ENCODE measurements around the gene TGM5.
"Not testable (repeated sequence)": the region's sequence is repeated elsewhere in the genome, so short reads cannot be mapped to it uniquely, and the experiment has no call there.

Gene TGM5, protein sequence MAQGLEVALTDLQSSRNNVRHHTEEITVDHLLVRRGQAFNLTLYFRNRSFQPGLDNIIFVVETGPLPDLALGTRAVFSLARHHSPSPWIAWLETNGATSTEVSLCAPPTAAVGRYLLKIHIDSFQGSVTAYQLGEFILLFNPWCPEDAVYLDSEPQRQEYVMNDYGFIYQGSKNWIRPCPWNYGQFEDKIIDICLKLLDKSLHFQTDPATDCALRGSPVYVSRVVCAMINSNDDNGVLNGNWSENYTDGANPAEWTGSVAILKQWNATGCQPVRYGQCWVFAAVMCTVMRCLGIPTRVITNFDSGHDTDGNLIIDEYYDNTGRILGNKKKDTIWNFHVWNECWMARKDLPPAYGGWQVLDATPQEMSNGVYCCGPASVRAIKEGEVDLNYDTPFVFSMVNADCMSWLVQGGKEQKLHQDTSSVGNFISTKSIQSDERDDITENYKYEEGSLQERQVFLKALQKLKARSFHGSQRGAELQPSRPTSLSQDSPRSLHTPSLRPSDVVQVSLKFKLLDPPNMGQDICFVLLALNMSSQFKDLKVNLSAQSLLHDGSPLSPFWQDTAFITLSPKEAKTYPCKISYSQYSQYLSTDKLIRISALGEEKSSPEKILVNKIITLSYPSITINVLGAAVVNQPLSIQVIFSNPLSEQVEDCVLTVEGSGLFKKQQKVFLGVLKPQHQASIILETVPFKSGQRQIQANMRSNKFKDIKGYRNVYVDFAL

DNA sequence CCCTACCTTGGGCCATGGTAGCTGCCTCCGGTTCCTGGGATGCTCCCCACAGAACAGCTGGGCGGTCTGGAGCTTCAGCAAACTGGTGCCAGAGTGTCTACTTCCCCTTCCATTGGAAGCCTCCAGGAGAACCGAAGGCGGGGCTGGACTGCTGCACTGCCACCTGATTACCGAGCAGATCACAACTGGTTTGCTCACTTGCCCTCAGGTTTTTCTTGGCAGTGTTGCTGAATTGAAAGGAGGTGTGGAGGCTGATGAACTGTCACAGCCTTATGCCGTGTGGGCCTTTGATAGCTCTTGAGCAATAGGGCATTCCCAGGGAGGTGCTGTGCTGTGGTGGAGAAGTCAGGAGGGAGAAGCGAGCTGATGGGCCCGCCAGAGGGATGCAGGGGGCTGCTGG lies at the start of gene TGM5:
Gene TGM5, minus strand, starts transcription at position 95 of the 400 bp plus-strand sequence. Its CDS starts 79 bp downstream, at position 16.
- peak; percentile 19 for DNase-seq

DNA sequence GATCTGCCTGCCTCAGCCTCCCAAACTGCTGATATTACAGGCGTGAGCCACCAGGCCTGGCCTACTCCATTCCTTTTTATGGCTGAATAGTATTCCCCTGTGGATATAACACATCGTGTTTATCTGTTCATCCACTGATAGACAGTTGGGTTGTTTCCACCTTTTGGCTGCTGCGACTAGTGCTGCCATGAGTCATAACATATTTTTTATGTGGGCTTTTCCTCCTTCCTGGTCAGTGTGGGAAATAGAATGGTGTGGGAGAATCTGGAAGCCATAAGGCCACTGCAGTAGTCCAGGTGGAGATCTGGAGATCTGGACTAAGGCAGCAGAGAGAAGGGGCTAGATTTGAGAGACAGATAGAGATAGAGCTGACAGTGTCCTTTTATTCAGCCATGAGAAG lies 47.4 kb upstream of the TGM5 start:
- no peak for DNase-seq

DNA sequence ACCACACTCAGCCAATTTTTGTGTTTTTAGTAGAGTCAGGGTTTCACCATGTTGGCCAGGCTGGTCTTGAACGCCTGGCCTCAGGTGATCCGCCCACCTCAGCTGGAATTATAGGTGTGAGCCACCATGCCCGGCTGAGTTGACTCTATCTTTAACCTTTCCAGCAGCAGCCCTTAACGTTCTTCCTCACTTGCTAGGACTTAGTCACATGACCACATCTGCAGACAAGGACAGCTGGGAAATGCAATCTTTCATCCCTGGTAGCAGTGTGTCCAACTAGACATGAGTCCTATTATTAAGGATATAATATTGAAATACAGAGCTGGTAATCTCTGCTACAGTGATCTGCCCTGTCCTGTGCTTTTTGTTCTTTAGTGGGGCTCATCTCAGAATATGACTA lies 45.6 kb upstream of the TGM5 start:
- no peak for DNase-seq

DNA sequence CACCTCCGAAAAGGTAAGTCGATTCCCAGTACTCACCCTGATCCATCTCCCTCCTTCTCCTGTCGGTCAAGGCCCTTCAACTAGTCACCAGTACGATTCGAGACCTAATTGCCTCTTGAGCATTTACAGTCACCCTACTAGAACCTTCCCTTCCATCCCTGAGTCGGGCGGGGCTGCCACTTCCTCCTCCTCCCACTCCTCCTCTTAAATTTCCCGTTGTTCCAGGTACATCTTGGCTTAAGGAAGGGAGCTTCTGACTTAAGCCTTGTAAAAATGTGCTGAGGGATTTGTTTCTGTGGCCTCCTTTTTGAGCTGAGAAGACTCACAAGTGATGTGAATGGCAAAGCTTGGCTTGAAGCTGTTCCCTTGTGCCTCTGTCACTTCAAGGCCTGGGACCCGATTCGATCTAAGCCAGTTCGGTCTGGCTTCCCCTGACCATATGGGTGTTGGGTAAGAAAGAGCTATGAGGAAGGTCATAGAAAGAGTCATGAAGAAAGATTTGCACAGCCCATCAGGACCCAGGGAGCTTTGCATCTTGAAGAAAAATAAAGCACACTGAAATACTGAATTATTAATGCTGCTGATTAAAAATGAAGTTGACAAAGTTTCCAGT lies 35.6 kb upstream of the TGM5 start, which contains the start of gene TGM7:
Gene TGM7, minus strand, starts transcription at position 51 of the 613 bp plus-strand sequence.
- DNase-seq: no peak

DNA sequence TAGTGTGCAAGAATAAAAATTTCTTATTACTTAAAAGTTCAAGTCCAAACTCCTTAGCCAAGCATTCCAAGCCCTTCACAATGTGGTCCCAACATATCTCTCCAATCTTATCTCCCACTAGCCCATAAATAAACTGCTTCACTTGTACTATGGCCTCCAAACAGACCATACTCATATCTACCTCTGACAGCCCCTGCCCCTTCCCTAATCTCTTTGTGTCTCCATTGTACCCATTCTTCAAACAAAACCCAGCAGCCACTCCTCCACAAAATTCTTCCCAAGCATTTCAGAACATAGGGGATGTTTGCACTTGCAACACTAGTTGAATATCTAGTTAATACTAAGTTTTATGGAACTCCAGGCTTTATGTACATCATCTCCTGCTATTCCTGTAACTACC lies 33.2 kb upstream of the TGM5 start:
- no peak for DNase-seq

DNA sequence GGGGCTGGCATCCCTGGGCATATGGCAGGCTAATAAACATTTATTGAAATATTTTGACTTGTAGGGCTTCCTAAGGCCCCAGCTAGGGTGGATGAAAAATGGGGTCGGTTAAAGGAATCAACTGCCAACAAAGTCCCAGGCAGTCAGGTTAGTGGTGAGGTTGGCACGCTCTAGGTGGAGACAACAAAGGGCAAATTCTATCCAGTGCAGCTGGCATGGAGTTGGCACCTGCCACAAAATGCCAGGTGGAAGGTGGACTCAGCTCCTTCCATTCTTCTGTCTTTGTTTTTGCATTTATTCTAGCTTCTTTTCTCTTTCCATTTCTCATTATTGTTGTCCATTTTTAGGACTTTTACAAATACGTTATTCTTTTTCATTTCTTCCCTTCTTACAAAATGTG lies 32.7 kb upstream of the TGM5 start:
- DNase-seq: no peak

DNA sequence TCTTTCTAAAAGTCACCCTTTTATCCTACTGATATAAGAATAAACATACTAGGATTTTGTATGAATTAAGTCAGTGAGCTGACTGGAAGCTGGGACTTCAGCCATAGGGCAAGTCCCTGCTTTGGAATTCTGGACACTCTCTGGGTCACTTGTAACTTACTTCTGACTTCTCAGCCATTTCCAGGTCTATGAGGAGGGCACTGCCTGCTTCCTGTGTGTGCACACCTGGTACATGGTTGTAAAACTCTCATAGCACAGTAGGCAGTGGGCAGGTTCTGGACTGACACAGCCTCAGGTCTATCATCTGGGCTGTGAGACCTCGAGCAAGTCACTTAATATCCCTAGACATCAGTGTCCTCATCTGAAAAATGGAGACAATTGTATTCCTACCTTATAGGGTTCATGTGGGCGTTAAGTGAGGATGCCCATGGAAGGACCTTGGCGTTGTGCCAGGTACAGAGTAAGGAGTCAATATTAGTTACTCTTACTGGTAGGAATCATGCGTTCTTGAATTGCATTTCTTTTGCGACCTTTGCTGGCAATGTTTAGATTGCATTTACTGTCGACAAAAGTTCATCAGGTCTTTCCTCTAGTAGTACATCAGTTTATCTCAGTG lies 27.5 kb upstream of the TGM5 start:
- no peak for DNase-seq

DNA sequence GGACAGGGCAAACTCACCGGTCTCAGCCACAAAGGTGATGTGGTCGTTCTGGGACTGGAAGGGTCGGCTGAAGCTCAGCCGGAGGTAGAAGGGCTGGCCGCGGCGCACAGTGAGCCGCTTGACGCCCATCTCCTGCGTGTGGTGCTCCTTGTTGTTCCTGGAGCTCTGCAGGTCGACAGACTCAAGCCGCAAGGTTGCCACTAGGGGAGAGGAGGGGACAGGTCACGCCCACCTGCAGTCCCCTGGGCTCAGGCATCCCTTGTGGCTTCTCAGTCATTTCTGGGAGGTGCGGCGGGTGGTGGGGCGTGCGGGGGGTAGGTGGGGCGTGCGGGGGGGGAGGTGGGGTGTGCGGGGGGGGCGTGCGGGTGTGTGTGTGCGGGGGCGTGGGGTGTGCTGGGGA lies 26.7 kb upstream of the TGM5 start:
- DNase-seq: no peak

DNA sequence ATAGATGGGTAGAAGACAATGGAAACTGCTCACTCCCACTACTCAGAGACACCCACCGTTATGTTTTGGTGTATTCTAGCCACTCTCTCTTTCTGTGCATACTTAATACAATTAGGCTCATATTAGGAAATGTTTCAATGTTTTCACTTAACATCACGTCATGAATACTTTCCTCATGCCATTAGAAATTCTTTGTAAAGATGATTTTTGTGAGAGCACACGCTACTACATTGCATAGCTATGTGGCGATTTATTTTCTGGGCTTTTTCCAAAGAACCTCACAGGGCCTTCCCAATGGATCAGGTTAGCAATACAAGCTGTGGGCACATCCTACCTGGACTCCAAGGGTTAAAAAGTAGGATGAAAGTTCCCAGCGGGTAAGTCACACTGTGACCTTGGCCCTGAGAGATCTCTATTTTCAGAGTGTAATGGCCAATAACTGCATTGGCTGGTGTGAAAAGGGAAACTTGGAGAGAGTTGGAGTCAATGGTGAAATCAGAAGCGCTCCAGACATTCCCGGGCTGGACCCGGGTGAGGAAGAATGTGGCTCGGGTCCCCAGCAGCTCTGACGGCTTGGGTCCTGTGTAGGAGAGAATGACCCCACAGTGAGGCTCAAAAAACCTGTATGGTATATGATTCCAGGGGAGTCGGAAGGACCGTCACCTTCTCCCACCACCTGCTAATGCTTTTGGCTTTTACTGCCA lies 25.8 kb upstream of the TGM5 start:
- no peak for DNase-seq

DNA sequence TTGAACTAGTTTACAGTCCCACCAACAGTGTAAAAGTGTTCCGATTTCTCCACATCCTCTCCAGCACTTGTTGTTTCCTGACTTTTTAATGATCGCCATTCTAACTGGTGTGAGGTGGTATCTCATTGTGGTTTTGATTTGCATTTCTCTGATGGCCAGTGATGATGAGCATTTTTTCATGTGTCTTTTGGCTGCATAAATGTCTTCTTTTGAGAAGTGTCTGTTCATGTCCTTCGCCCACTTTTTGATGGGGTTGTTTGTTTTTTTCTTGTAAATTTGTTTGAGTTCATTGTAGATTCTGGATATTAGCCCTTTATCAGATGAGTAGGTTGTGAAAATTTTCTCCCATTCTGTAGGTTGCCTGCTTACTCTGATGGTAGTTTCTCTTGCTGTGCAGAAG lies 22.9 kb upstream of the TGM5 start:
- DNase-seq: not testable (repeated sequence)

DNA sequence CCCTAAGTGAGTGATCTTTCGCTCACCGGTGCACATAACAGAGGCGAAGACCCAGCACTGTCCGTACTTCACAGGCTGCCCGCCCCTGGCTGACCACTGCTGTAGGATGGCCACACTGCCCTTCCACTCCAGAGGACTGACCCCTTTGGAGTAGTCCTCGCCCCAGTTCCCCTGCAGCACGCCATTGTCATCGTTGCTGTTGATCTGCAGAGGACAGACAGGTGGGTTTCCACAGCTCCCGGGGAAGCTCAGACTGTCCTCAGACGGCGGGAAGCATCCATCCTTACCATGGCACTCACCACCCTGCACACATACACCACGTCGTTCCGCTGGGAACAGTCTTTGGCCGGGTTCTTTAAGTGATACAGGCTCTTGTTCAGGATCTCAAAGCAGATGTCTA lies 20.5 kb upstream of the TGM5 start:
- no peak for DNase-seq

DNA sequence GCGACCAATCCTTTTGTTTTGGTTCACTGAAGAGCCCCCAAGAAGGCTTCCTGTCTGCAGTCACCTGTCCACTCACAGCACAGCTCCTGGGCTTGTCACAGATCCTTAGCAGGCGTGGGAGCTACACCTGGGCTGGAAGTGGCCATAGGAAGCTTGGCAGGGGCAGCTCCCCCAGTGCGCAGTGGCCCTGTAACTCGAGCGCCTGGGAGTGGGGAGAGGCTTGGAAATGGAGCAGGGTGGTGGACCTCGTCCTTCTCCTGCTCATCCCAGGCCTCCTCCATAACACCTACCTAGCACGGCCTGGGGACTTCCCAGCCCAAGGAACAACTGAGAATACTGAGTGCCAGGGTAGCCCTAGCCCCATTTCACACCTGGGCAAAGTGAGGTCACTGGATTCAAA lies 19.3 kb upstream of the TGM5 start:
- DNase-seq: no peak

DNA sequence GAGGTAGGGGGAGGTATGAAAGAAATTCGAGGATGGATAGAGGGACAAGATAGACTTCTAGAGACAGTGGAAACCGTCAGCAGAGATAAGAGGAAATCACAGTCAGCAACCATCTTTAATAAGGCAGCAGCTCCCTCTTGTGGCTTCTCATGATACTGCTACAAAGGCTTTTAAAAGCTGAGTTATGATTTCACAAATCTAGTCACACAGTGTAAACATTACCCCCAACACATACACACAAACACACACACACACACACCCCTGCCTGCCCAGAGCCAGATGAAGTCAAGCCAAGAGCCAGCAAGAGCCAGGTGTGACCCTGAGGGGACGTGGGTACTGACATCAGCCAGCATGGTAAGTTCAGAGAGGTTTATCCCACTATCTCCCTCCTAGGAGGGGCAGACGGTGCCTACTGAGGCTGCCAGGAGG lies 18.9 kb upstream of the TGM5 start:
- DNase-seq: peak; percentile 88

DNA sequence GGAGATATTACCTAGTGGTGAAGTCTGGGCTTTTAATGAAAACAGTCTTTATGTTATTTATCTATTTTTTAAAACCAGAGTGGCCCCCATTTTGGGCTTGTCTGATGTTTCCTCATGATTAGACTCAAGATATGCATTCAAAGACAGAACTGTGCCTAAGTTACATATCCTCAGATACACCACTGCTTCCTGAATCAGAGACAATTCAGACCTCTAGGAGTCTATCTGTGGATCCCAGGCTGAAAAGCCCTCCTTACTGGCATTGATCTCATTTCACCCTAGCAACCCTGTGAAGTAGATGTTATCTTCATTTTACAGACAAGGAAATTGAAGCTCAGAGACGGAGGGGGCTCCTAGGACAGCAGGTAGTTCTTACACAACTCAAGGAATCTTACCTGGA lies 16.8 kb upstream of the TGM5 start:
- DNase-seq: no peak

DNA sequence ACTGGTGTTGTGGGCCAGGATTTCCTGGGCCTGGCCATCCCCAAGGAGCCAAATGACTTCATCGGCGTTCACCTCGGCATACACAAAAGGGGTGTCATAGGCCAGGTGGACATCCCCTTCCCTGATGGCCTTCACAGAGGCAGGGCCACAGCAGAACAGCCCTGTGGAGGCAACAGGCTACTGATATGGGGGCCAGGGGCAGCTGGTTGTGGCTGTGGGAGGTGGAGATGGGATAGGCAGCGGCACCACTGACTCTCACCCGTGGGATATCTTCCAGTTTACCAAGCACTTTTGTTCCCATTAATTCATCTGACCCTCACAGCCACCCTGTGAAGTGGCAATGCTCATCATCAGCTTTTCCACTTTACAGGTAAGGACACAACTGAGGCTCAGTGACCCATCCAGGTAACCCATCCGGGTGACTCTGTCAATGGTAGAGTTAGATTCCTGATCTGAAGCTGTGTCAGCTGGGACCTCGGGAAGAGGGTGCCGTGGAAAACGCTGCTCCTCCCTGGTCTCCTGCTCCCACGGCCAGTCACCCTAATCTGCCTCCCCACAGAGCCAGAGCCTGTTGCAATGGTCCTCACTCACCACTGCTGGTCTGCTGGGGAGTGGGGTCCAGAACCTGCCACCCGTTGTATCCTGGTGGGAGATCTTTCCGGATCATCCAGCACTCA lies 15.3 kb upstream of the TGM5 start:
- DNase-seq: no peak

DNA sequence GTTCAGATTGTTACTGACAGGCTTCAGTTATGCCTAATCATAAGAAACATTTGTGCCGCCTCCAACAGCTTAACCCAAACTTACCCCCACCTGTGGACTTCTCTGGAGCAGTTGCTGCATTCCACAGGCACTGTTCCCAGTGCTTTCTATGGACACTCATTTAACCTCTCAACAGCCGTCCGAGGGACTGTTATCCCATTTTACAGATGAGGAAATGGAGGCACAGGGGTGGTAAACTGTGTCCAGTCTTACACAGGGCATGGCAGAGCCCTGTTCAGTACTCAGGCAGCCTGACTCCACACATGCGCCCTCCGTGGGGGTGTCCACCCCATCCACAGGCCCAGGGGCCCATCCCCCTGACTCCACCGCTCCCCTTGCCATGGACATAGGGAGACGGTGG lies 14.3 kb upstream of the TGM5 start:
- no peak for DNase-seq

DNA sequence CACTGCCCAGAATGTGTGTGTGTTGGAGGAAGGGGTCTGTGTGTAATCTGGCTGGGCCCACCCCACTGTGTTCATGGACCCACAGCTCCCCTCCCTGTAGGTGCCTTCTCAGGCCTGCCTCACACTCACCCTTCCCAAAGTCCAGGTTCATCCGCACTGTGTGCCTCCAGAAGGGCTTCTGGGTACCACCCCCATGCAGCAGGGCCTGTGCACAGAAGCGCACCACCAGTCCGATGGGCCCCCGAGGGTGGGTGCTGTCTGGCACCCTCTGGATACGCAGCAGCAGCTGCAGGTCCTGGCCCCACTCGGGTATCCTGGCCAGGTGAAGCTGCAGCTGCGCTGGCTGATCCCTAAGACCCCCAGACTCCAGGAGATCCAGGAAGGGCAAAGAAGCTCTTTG lies 12.8 kb upstream of the TGM5 start:
- no peak for DNase-seq

DNA sequence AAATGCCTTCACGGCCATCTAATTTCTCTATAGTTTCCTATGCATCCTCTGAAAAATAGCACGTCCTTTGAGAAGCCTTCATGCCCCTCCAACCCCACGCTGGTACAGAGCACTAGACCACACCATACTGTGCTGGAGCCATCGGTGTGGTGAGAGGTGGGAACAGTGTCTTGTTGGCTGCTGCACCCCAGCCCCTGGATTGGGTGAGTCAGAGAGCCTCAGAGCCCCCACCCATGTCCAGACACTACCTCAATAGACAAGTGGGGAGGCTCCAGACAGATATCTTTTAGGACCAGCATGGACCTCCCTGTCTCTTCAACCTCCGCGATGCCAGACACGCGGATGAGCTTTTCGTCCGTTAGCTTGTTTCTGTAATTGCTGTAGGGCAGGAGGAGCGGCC lies 12.1 kb upstream of the TGM5 start:
- DNase-seq: no peak

DNA sequence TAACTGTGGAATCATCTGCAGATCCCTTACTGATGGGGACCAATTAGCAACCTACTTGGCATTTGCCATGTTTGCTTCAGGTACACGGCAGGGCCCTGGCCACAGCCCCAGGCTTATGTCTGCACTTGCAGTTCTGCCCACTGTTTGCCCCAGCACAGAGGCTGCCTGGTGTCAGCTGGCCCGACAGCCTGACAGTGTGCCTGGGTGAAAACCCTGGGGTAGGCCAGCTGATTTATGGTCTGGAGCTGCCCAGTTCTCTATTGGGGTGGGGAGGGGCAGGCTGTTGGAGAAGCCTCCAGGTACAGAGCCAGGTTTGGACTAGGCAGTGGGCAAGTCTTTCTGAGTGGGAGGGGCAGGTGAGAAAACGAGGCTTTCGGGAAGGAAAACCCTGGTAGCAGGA lies 11.2 kb upstream of the TGM5 start:
- no peak for DNase-seq

DNA sequence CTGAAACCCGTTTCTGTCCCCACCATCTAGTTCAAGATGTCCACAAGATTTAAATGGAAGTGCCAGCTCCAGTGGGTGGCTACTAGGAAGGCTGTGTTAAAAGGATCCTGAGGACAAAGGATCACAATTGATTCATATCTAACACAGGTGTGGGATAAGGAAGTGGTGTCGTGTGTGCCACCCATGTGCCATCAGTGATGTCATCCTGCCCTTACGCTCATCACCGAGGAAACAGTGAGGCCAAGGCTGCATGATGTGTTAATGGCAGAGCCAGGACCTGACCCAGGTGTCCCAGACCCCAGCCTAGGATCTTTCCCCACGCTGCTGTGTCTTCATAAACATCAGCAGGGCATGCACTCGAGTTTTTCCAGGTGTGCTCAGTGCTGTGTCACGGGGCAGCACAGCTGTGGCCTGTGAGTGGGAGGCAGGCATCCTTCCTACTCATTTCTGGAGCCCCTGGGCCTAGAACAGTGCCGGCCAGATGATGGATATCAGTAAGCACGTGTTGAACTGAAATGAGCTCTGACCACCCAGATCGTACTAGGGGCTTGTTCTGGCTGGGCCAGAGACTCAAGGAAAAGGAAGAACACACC lies 10.6 kb upstream of the TGM5 start:
- DNase-seq: no peak

DNA sequence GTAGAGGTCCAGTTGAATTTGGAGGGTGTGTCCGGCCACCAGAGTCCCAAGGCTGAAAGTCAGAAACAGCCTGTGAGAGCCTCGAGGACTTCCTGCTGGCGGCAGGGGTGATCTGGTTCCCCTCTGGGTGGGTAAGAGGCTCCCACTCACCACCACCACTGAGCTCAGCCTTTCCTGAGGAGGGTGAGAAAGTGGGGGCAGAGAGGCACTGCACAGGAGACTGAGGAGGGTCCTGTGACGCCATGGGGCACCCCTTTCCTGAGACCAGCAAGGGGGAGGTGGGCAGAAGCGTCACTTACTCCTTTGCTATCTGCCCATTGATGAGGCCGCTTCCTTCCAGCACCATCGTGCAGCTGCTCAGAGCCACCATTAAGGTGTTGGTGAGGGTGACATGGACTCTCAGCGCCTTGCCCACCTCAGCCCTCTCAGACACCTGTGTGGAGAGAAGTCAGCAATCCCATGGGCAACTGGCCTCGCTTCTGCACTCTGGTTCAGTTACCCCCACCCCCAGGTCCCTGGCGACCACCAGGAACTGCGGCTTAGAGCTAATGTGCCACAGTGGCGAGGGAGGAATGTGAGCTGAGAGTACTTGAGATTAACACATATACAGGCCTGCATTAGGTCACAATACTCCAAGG lies 10.0 kb upstream of the TGM5 start:
- no peak for DNase-seq

Measured in suppressor macrophage treated with lipopolysaccharide for 4 hours (primary cell).